H1 (cell line): ENCODE results near the gene GPC6. TPM values are rescaled to one million over a fixed set of nuclear protein-coding genes. Genes with fewer than 3 reads are reported as not detected.

ENCODE experiments used
- CTCF ChIA-PET: fragments of 300-600 bp; sonication (Branson Sonifier 250); formaldehyde crosslinking; loops from one replicate; lab custom pipeline; 2021; ENCODE audit not compliant: partially characterized antibody; lab: Charles Lee
- POLR2A ChIA-PET: fragments of 300-600 bp; sonication (Branson Sonifier 250); formaldehyde crosslinking; loops from one replicate; lab custom pipeline; 2021; ENCODE audit warnings: inconsistent platforms; ENCODE audit not compliant: partially characterized antibody; lab: Charles Lee
- DNase-seq, 2 experiments: peaks; one replicate each; pipeline versions ENCODE4 v3.0.0 to v3.0.0-alpha.2; 2010 to 2022; ENCODE audit warnings: low spot score in 2 of 2, low read depth in 1 of 2, mixed read lengths in 1 of 2
- FAIRE-seq: peaks from 2 replicates; lab custom pipeline; 2011; peaks lifted over from hg19 to GRCh38; lab: Jason Lieb, UNC
- H2AFZ ChIP-seq: 2 replicates; pipeline ENCODE4 v1.8.1; 2012; ENCODE audit warnings: low read length, inconsistent platforms
- H2AK5ac ChIP-seq: 2 replicates; pipeline ENCODE4 v1.6.1; 2013; ENCODE audit warnings: low read depth, low read length
- H2BK120ac ChIP-seq: replicated peaks from 2 replicates; pipeline ENCODE3; 2013; ENCODE audit warnings: low read depth, low read length, inconsistent platforms
- H2BK12ac ChIP-seq: 2 replicates; pipeline ENCODE4 v1.6.1; 2013; ENCODE audit warnings: low read depth, low read length
- H2BK15ac ChIP-seq: 2 replicates; pipeline ENCODE4 v1.6.1; 2013; ENCODE audit warnings: low read length
- H2BK20ac ChIP-seq: 2 replicates; pipeline ENCODE4 v1.6.1; 2013; ENCODE audit warnings: low read length
- H2BK5ac ChIP-seq: 2 replicates; pipeline ENCODE4 v1.6.1; 2013; ENCODE audit warnings: low read depth, low read length
- H3K14ac ChIP-seq: 2 replicates; pipeline ENCODE4 v1.6.1; 2013; ENCODE audit warnings: inconsistent platforms; ENCODE audit not compliant: insufficient read length
- H3K18ac ChIP-seq: 2 replicates; pipeline ENCODE4 v1.6.1; 2013; ENCODE audit warnings: low read length; ENCODE audit errors: extremely low read depth
- H3K23ac ChIP-seq: 2 replicates; pipeline ENCODE4 v1.6.1; 2013; ENCODE audit warnings: inconsistent platforms; ENCODE audit not compliant: insufficient read length
- H3K23me2 ChIP-seq: 2 replicates; pipeline ENCODE4 v1.6.1; 2013; ENCODE audit warnings: low read depth, low read length
- H3K27ac ChIP-seq: 2 replicates; pipeline ENCODE4 v1.6.1; 2011; ENCODE audit warnings: low read depth, low read length, inconsistent platforms
- H3K27me3 ChIP-seq, 4 experiments: replicated peaks in 1 of 4; 1 replicate in 1 of 4; 2 replicates in 3 of 4; pipeline versions ENCODE4 v1.6.1 to v1.8.1; 2011 to 2013; ENCODE audit warnings: low read length in 3 of 4, mild to moderate bottlenecking in 3 of 4, inconsistent platforms in 2 of 4, mixed read lengths in 2 of 4, moderate library complexity in 1 of 4; ENCODE audit not compliant: control insufficient read depth in 3 of 4, insufficient read depth in 3 of 4; ENCODE audit errors: extremely low read depth in 1 of 4
- H3K36me3 ChIP-seq, 4 experiments: 2 replicates each; pipeline versions ENCODE4 v1.6.1 to v1.8.1; 2011 to 2013; ENCODE audit warnings: mild to moderate bottlenecking in 4 of 4, low read length in 3 of 4, moderate library complexity in 2 of 4, control low read depth in 1 of 4, inconsistent platforms in 1 of 4; ENCODE audit not compliant: insufficient read depth in 4 of 4, control insufficient read depth in 2 of 4
- H3K4ac ChIP-seq: replicated peaks from 2 replicates; pipeline ENCODE3; 2013; ENCODE audit warnings: low read length, low read depth, mixed read lengths, inconsistent platforms; ENCODE audit not compliant: insufficient read length
- H3K4me1 ChIP-seq, 4 experiments: replicated peaks in 1 of 4; 1 replicate in 1 of 4; 2 replicates in 3 of 4; pipeline versions ENCODE4 v1.6.1 to v1.8.1; 2011 to 2013; ENCODE audit warnings: low read length in 3 of 4, inconsistent platforms in 2 of 4, mixed read lengths in 1 of 4; ENCODE audit not compliant: insufficient read depth in 4 of 4, control insufficient read depth in 3 of 4
- H3K4me2 ChIP-seq, 2 experiments: 2 replicates each; pipeline versions ENCODE4 v1.6.1 to v1.8.1; 2011 to 2013; ENCODE audit warnings: low read depth in 2 of 2, low read length in 2 of 2, control low read depth in 1 of 2, inconsistent platforms in 1 of 2, mild to moderate bottlenecking in 1 of 2; ENCODE audit not compliant: insufficient read depth in 1 of 2
- H3K4me3 ChIP-seq, 4 experiments: fragments of 200-600, 300-600 bp in 1 of 4; sonication (generic), shearing (Covaris generic), sonication (Bioruptor Twin) in 1 of 4; 2 replicates each; pipeline versions ENCODE4 v1.5.1 to v1.8.1; 2011 to 2016; ENCODE audit warnings: low read length in 4 of 4, low read depth in 3 of 4, control low read depth in 2 of 4, inconsistent platforms in 2 of 4, mild to moderate bottlenecking in 2 of 4, mixed read lengths in 1 of 4, moderate library complexity in 1 of 4; ENCODE audit not compliant: insufficient read depth in 2 of 4; ENCODE audit errors: extremely low read depth in 1 of 4
- H3K56ac ChIP-seq: replicated peaks from 2 replicates; pipeline ENCODE3; 2013; ENCODE audit warnings: low read depth, mild to moderate bottlenecking, mixed read lengths, low read length, inconsistent platforms; ENCODE audit not compliant: insufficient read length
- H3K79me1 ChIP-seq: 2 replicates; pipeline ENCODE4 v1.6.1; 2013; ENCODE audit warnings: low read depth, low read length, control low read depth
- H3K79me2 ChIP-seq, 2 experiments: 2 replicates each; pipeline versions ENCODE4 v1.6.1 to v1.8.1; 2012 to 2013; ENCODE audit warnings: low read length in 2 of 2, mild to moderate bottlenecking in 2 of 2, inconsistent platforms in 1 of 2; ENCODE audit not compliant: insufficient read depth in 2 of 2, control insufficient read depth in 1 of 2
- H3K9ac ChIP-seq, 4 experiments: replicated peaks in 1 of 4; 1 replicate in 1 of 4; 2 replicates in 3 of 4; pipeline versions ENCODE4 v1.6.1 to v1.8.1; 2011 to 2013; ENCODE audit warnings: low read depth in 3 of 4, low read length in 3 of 4, control low read depth in 2 of 4, mild to moderate bottlenecking in 2 of 4, moderate library complexity in 2 of 4, inconsistent platforms in 1 of 4; ENCODE audit errors: extremely low read depth in 1 of 4
- H3K9me3 ChIP-seq, 2 experiments: 2 replicates each; pipeline versions ENCODE4 v1.6.1 to v1.8.1; 2012 to 2013; ENCODE audit warnings: mild to moderate bottlenecking in 2 of 2, moderate library complexity in 2 of 2, control low read depth in 1 of 2, inconsistent platforms in 1 of 2, low read depth in 1 of 2, low read length in 1 of 2, mixed read lengths in 1 of 2; ENCODE audit not compliant: insufficient read depth in 2 of 2
- H4K20me1 ChIP-seq, 2 experiments: replicated peaks in 1 of 2; 2 replicates each; pipeline versions ENCODE3 to v1.8.1; 2011 to 2013; ENCODE audit warnings: inconsistent platforms in 2 of 2, low read length in 2 of 2, mild to moderate bottlenecking in 1 of 2; ENCODE audit not compliant: insufficient read depth in 2 of 2, control insufficient read depth in 1 of 2
- H4K5ac ChIP-seq: 2 replicates; pipeline ENCODE4 v1.6.1; 2013; ENCODE audit warnings: low read length, low read depth, mixed read lengths, inconsistent platforms; ENCODE audit not compliant: insufficient read length
- H4K8ac ChIP-seq: 2 replicates; pipeline ENCODE4 v1.8.0; 2013; ENCODE audit warnings: mild to moderate bottlenecking, moderate library complexity, low read length, inconsistent platforms; ENCODE audit not compliant: insufficient read depth; ENCODE audit errors: extremely low read depth
- H4K91ac ChIP-seq: replicated peaks from 2 replicates; pipeline ENCODE3; 2013; ENCODE audit warnings: low read length, mixed read lengths, inconsistent platforms; ENCODE audit not compliant: insufficient read length
- ASH2L ChIP-seq: fragments of 200-600, 300-600 bp; sonication (generic); IDR thresholded peaks from one replicate; pipeline ENCODE4 v1.7.1; 2017; ENCODE audit warnings: low read length
- CHD2 ChIP-seq: IDR thresholded peaks from 2 replicates; pipeline ENCODE4 v1.6.1; 2012; ENCODE audit warnings: low read length, improper control_type of control experiment
- HDAC2 ChIP-seq, 2 experiments: fragments of 300-600 bp in 1 of 2; sonication (generic) in 1 of 2; IDR thresholded peaks; 2 replicates each; pipeline ENCODE4 v1.6.1; 2011 to 2012; ENCODE audit warnings: low read depth in 2 of 2, low read length in 2 of 2, mild to moderate bottlenecking in 2 of 2, moderate library complexity in 2 of 2, borderline replicate concordance in 1 of 2, inconsistent platforms in 1 of 2
- NANOG ChIP-seq: IDR thresholded peaks from 2 replicates; pipeline ENCODE4 v1.6.1; 2011; ENCODE audit warnings: low read length, low read depth, mild to moderate bottlenecking, inconsistent platforms; ENCODE audit not compliant: insufficient read depth, poor library complexity, severe bottlenecking
- YY1 ChIP-seq: IDR thresholded peaks from 2 replicates; pipeline ENCODE4 v1.6.1; 2011; ENCODE audit warnings: low read depth, mild to moderate bottlenecking, low read length
- WGBS, 2 experiments: shearing (Covaris generic) in 1 of 2; methylation state at CpG; one replicate each; pipeline versions ENCODE4 v1.1.6 to v1.1.7; 2013 to 2015; ENCODE audit warnings: low lambda C conversion rate in 2 of 2, mixed read lengths in 2 of 2, inconsistent platforms in 1 of 2, low coverage in 1 of 2, missing lambda C conversion rate in 1 of 2; ENCODE audit not compliant: insufficient replicate concordance in 2 of 2, insufficient coverage in 1 of 2, insufficient read length in 1 of 2; ENCODE audit errors: extremely low coverage in 1 of 2, missing lambda C conversion rate in 1 of 2; 5-methylcytosine and 5-hydroxymethylcytosine counted together
- polyA plus RNA-seq, 7 experiments: library from polyadenylated mRNA; depleted of rRNA in 3 of 7; stranded (reverse) in 5 of 7; unstranded in 2 of 7; fragments of >200 nt in 5 of 7; fragments of 200-250 nt in 2 of 7; gene quantifications; 1 replicate in 5 of 7; 2 replicates in 1 of 7; 4 replicates in 1 of 7; pipeline versions ENCODE4 v1.2.1 to v1.2.3, GENCODE V29; 2011 to 2013; ENCODE audit warnings: missing spikeins in 2 of 7, mixed read lengths in 2 of 7
- total RNA-seq: library from RNA; stranded (reverse); fragmentation: NEBNext Ultra II Directional; extraction: Animal tissue kit (Norgen Biotek cat#: 25700); gene quantifications from 2 replicates; pipeline ENCODE4 v1.2.1, GENCODE V29; 2021

GPC6 gene
- total and polyA plus RNA-seq, 2 of the 8 experiments (the other 6 are each of a cell fraction or from before 2014, with no cell fraction given), result 5.4 to 12.0 TPM

DNA sequence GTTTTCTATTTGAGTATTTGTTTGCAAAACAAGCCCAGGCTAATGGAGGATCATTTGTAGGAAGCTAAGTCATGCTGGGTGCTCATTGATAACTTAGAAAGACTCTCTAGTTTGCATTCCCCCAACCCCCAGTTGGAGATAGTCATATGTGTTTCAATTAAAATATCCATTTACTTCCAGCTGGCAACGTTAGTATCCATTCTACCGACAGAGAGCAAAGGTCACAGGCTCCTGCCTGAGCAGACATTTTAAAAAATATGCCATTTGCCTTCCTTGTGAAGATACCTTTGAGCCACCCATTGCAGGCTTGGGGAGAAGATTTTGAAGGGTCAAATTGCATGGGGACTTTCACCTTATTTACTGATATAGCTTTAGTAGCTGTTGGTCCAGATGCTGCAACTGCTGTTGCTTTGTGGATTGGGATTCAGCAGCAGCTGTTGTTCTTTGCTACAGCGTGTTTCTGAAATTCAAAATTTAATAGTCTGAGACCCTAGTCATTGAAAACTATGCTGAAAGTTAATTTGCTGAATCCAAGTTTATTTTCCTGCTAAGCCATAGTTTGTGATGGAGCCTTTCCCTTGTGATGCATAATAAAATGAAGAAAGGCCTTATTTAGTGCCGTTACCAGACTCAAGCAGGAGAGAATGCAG lies 335.1 kb downstream of the GPC6 start:
- Histone ChIP-seq H3K18ac (peak overlapping the region; percentile 42; the same call in 1 of the 2 replicates), H2AFZ (no peak overlapping the region), H2BK5ac (0 out of 2 replicates have a peak overlapping the region, but pooled peaks have one; percentile 8), H3K9ac (no peak overlapping the region), H3K79me1 (no peaks in the 10 kb centered on the region), H3K23ac (no peak overlapping the region), H3K9me3 (no peaks in the 10 kb centered on the region), H3K27ac (no peak overlapping the region), H3K23me2 (no peaks in the 10 kb centered on the region), H4K5ac (no peak overlapping the region), H3K14ac (no peak overlapping the region), H4K20me1 (no peaks in the 10 kb centered on the region), H2AK5ac (no peak overlapping the region), H3K4me2 (peak overlapping the region; percentile 27 to 30; a peak in 2 of 4 replicates), H4K8ac (no peak overlapping the region), H2BK15ac (no peak overlapping the region), H3K36me3 (no peaks in the 10 kb centered on the region), H3K56ac (no peak overlapping the region), H3K4me1 (peaks cover 0 to 17% (median 11%) of the 10 kb centered on the region in 4 experiments; a peak in 6 of 7 replicates), H3K4ac (no peak overlapping the region), H2BK12ac (no peak overlapping the region), H4K91ac (no peak overlapping the region), H3K27me3 (no peaks in the 10 kb centered on the region), H2BK20ac (0 out of 2 replicates have a peak overlapping the region, but pooled peaks have one; percentile 57), H3K79me2 (no peaks in the 10 kb centered on the region), H2BK120ac (peak overlapping the region; percentile 9), H3K4me3 (peak overlapping the region in 1 of 4 experiments; percentile 17; a peak in 1 of 8 replicates)
- peak in 1 of 2 experiments; percentile 13 for DNase-seq
- 31% methylated on average over 4 of the region's 4 CpGs; no CpG with 5 or more reads in 1 of the 2 experiments for WGBS, 2 experiments
- POLR2A ChIA-PET, result interaction anchor here (0.6 kb wide), 2 partner anchors 9 to 257 kb away, joined by 3 read pairs; no protein-coding TSS in a partner anchor
- TF ChIP-seq ASH2L, result peak; percentile 39
- TF ChIP-seq HDAC2 (IDR thresholded peaks at IDR 0.05; ENCODE audit: borderline replicate concordance in 1 of 2, low read depth in 2 of 2, low read length in 2 of 2), result 0 out of 4 replicates have a peak, but pooled peaks of 1 of the 2 experiments have one; percentile 12
- peak; percentile 53; the same call in 1 of the 2 replicates for TF ChIP-seq YY1
- peak; percentile 60 for TF ChIP-seq NANOG
- no peak for TF ChIP-seq CHD2
- peak; percentile 68 for FAIRE-seq
- CTCF ChIA-PET, result interaction anchor here (1.0 kb wide), 1 partner anchor 37 kb away, joined by 3 read pairs; no protein-coding TSS in a partner anchor
